Loucy (cell line): Measurements from ENCODE around the gene OR5M11.

Source experiments
- CTCF ChIP-seq: fragments of 200-600 bp; sonication (generic); conservative IDR thresholded peaks from 2 replicates; pipeline ENCODE4 v1.5.1; 2014; ENCODE audit warnings: mild to moderate bottlenecking, antibody characterized with exemption, low read length
- EZH2phosphoT487 ChIP-seq: fragments of 200-600 bp; IDR thresholded peaks from 2 replicates; pipeline ENCODE4 v1.6.1; 2018; ENCODE audit warnings: antibody characterized with exemption, mild to moderate bottlenecking, moderate library complexity, borderline replicate concordance

GRCh38 chr11:56545531-56545930, 2.5 kb upstream of the OR5M11 start:
- TF ChIP-seq CTCF (no peak), EZH2phosphoT487 (no peak)
